ENCODE data around the gene VAC14.
"Not testable (repeated sequence)": the region's sequence is repeated elsewhere in the genome, so short reads cannot be mapped to it uniquely, and the experiment has no call there.

VAC14 gene

DNA sequence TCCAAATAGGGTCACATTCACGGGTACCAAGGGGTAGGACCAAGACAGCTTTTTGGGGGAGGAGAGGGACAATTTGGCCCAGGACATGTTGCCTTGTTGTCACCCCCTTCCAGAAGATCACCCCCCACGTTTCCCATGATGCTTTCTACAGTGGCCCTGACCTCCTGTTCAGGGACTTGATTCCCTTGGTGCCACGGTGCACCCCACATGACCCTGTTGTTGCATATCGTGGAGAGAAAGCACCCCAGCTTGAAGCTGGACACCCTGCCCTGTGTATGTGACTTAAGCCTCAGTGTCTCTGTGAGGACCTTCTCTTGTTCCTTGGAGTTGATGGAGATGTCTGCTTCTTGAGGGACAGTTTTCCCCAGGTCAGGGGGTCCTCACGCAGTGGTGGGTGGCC is 142.0 kb downstream of the VAC14 start:
- DNase-seq: no peak

DNA sequence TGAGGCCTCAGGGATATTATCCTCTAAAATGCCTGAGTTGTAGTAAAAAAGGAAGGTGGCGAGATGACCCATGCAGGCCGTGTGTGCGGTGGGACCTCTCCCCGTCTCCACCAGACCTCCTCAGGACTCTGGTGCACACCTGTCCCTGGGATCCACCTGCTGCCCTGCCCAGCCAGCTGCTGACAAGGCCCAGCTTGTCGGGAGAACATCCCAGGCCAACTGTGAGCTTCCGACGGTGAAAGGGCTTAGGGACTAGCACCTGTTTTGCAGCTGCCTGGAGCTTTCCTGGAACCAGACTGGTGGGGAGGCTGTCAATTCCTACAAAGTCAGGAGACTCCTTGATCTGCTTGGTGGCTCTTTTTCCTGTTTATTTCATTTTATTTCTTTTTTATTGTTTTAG is 143.0 kb downstream of the VAC14 start:
- no peak for DNase-seq

DNA sequence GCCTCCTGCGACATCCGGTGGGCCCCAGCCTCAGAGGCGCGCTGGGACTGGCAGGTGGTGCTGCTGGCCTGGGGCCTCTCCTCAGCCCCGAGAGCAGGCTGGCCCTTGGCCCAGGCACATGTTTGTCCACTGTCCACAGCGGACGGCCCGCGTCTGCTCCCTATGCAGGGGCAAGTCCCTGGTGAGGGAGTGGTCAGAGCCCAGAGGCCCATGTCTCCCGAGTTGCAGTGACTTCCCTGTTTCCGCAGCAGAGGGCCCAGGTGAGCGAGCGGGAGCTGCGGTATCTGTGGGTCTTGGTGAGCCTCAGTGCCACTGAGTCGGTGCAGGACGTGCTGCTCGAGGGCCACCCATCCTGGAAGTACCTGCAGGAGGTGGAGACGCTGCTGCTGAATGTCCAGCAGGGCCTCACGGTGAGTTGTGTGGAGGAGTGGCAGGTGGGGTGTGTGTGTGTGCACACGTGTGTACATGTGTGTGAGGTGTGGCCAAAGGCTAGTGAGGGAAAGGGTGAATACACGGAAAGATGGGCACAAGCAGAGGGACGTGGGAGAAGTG is 144.2 kb downstream of the VAC14 start:
- DNase-seq: no peak

DNA sequence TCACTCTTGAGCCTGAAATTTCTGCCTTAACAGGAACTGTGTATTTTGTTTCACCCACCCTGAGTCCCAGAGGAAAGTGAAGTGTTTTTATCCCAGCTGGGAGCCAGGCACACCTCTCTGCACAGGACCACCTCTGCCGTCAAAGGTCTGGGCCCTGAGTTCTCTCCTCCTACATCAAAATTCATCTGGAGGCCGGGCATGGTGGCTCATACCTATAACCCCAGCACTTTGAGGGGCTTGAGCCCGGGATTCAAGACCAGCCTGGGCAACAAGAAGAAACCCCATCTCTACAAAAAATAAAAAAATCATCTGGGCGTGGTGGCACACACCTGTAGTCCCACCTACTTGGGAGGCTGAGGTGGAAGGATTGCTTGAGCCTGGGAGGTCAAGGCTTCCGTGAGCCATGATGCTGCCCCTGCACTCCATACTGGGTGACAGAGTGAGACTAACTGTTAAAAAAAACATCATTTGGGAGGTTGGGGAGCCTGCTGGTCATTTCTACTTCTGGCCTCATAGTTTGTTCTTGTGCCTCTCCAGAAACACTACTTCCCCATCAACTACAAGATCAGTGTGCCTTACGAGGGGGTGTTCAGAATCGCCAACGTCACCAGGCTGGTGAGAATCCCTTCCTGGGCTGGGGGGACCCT is 144.8 kb downstream of the VAC14 start:
- DNase-seq: no peak

DNA sequence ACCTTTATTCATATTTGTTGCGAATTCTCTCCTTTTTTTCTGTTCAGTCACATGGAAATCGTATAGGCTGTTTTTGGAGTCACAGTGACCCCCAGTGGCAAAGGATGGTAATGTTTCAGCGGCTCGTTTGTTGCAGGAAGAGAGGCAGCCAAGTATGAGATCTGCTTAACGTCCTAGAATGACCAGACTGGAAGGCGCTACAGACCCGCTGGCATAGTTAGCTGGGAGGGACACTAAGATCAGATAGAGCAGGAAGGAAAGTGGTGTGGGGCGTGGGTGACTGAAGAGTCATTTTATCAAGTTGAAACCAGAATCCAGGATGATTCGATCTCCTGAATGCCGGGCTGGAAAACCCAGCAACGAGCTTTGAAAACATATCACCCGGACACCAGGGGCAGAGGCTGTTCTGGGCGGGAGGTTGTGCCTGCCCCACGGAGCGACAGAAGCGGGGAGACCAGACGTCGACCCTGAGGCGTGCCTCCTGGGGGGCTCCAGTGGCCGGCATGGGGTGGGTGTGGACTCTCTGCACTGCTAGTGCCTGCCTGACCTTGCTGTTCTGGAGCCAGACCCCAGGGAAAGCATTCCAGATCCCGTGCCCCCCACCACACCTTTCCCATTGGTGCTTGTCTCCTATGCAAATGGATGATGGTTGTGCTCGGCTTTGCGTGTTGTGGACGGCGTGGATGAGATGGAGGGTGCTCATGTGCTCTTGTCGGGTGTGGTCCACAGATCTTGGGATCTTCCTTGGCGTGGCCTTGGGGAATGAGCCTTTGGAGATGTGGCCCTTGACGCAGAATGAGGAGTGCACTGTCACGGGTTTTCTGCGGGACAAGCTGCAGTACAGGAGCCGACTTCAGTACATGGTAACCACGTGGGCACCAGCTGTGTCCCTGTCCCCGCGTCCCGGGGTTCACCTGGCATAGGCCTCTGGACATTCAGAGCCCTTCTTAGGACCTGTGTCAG is 146.9 kb downstream of the VAC14 start:
- peak; percentile 41 to 80 for DNase-seq

DNA sequence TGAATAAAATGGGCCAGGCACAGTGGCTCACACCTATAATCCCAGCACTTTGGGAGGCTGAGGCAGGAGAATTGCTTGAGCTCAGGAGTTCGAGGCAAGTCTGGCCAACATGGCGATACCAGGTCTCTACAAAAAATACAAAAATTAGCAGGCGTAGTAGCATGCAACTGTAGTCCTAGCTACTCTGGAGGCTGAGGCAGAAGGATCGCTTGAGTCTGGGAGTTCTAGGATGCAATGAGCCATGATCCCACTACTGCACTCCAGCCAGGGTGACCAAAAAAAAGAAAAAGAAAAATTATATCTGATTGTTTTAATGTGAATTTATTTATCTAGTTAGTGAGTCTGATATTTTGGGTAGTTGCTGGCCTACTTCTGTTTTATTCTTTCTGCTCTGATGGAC is 147.6 kb downstream of the VAC14 start:
- DNase-seq: no peak

DNA sequence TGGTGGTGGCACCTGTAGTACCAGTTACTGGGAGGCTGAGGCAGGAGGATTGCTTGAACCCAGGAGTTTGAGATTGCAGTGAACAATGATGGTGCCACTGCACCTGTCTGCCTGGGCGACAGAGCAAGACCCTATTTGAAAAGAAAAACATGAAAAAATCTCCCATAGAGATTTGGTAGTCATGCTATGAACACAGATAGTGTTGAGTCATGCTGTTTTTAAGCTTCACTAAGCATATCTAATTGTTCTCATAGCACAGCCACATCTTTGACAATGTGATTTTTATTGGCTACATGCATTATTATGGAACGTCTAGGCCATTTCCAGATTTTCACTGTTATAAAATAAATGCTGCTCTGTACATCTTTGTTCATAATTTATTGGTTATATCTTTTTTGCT is 148.6 kb downstream of the VAC14 start:
- DNase-seq: no peak

DNA sequence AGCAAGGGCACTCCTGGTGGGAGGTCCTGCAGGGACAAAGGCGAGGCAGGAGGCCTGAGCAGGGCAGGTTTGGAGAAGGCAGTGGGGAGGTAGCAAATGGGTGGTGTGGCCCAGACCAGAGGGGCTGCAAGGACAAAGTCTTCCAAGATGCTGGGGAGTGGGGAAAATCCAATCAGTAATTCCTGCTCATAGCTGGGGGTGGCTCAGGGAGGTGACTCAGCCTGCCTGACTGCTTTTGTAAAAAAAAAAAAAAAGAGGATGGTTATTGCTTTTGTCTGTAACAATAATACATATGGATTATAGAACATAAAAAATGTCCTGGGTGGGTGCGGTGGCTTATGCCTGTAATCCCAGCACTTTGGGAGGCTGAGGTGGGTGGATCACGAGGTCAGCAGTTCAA is 149.4 kb downstream of the VAC14 start:
- DNase-seq: no peak

DNA sequence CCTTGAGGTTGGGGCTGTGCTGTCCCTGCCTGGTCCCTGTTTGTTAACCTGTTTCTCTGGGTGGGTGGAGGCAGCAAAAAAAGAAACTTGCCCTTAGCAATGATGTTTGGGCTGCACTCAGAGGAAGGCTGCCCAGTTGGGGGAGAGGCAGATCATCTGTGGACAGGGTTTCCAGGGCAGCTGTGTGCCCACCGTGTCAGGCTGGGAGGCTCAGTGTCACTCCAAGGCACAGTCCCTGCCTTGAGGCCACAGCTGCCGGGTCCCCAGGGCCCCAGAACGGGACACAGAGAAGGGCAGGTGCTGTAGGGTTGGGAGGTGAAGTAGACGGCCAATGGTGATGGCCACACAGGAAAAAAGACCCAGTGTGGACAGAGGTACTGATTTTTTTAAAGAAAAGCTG is 150.7 kb downstream of the VAC14 start:
- no peak for DNase-seq

DNA sequence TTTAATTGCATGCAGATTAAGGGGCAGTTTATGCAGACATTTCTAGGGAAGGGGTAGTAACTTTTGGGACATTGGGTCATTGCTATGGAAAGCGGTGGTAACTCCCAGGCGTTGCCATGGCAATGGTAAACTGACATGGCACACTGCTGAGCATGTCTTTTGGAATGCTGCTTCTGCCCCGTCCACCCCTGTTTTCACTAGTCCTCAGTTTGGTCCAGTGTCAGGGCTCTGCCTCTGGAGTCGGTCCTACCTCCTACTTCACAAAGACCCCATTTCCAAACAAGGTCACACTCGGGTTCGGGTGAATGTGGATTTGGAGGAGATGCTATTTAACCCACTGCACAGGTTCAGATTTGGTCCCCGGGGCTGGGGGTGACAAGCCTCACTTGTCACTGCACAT is 151.7 kb downstream of the VAC14 start:
- DNase-seq: no peak

DNA sequence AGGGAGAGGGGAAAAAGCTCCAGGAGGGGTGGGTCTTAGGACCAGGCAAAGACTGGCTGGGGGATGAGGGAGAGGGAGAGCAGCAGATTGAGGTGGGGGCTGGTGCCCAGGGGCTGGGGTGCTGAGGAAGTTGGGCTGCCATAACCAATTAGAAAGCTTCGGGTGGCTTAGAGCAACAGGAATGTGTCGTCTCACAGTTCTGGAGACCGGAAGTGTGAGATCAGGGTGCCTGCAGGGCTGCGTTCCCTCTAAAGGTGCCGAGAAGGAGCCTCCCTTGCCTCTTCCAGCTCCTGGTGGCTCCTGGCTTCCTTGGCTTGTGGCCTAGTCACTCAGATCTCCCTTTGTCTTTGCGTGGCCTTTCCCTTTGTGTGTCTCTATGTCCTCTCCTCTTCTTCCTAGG is 152.4 kb downstream of the VAC14 start:
- no peak for DNase-seq

DNA sequence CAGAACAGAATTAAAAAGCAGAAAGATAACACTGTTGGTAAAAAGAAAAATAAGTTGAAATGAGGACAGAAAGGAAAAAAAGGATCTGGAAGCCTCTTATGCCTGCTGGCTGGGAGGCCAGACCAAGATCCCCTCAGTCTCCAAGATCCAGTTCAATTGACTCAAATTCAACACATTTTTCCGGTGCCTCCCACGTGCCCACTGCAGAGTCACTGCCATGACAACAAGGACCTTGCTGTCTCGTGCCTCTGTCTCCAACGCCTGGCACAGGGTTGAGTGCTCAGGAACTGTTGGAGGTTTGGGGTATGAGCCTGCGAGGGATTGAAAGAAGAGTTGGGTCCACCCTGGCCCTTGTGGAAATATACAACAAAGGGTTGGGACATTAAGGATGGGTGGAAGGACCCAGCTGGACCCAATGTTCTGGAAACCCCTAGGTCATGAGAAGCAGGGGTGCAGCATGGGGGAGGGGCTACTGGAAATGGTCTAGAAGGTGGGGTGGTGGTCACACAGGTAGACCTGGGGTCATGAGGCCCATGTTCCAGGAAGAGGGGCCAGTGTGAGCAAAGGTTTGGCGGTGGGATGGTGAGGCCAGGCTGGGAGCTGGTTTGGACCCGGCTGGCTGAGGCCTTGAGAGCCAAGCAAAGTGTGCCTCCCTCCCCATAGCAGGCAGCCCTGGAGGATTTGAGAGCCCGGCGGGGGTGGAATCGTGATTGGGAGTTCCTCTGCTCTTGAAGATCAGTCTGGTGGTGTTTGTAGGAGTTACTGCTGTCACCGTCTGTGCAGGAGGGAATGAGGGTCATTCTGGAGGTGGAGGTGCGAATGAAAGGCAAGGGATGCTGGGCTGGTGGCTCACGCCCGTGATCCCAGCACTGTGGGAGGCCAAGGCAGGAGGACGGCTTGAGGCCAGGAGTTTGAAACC is 153.3 kb downstream of the VAC14 start:
- DNase-seq: no peak

DNA sequence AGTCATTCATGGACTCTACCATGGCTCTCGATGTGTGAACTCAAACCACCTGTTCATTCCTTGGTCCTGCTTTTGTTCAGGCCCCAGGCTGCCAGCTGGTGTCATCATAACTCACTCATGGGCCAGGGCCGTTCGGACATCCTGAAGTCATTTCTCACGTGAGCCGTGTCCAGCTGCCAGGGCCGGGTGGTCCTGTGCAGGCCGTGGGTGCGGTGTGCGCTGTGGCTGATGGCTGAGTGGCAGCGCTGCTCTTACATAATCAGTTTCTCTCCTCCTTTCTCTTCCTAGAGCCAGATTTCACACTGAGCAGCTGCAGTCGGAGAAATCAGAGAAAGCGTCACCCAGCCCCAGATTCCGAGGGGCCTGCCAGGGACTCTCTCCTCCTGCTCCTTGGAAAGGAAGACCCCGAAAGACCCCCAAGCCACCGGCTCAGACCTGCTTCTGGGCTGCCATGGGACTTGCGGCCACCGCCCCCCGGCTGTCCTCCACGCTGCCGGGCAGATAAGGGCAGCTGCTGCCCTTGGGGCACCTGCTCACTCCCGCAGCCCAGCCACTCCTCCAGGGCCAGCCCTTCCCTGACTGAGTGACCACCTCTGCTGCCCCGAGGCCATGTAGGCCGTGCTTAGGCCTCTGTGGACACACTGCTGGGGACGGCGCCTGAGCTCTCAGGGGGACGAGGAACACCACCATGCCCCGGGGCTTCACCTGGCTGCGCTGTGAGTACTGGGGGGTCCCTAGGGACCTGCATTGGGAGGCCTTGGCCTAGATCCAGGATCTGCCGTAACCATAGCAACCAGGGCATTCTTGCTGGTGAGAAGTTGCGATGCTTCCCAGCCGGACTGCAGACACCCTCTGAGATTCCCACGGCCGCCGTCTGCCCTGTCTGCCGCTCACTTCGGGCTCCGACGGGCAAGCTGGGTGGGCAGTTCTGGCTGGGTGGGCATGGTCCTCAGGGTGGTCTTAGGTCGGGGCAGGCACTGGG is 154.4 kb downstream of the VAC14 start, which contains the start of gene IL34:
TSS of gene IL34 (plus strand) at position 300 of the 982 bp plus-strand sequence. CDS start at position 689, 389 bp downstream.
- DNase-seq: no peak

DNA sequence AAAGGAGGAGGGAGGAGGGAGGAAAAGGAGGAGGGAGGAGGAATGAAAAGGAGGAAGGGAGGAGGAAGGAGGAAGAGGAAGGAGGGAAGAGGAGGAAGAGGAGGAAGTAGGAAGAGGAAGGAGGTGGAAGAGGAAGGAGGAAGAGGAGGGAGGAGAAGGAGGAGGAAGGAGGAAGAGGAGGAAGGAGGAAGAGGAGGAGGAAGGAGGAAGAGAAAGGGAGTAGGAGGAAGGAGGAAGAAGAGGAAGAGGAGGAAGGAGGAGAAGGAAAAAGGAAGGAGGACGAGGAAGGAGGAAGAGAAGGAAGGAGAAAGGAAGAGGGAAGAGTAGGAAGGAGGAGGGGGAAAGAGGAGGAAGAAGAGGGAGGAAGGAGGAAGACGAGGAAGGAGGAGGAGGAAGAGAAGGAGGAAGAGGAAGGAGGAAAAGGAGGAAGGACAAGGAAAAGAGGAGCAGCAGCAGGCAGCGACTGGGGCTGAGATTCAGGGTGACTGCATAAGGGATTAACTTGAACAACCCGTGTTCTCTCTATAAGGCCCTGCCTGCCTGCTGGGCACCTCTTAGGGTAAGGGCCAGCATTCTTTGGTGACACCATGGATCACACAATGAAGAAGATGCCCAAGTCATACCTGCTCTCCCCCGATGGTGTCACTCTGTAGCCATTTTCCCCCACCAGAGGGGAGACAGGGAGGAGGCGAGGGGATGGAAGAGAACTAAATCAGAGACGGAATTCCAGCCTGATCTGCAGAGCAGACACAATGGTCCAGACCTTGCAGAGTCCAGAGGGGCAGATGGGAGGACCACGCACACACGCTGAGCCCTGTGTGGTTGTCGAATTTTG is 156.0 kb downstream of the VAC14 start:
- DNase-seq: no peak

DNA sequence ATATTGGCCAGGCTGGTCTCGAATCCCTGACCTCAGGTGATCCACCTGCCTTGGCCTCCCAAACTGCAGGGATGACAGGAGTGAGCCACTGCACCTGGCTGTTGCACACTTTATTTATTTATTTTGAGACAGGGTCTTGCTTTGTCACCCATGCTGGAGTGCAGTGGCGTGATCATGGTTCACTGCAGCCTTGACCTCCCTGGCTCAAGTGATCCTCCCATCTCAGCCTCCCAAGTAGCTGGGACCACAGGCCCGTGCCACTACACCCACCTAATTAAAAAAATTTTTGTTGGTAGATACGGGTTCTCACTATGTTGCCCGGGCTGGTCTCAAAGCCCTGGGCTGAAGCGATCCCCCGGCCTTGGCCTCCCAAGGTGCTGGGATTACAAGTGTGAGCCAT is 157.7 kb downstream of the VAC14 start:
- not testable (repeated sequence) for DNase-seq

DNA sequence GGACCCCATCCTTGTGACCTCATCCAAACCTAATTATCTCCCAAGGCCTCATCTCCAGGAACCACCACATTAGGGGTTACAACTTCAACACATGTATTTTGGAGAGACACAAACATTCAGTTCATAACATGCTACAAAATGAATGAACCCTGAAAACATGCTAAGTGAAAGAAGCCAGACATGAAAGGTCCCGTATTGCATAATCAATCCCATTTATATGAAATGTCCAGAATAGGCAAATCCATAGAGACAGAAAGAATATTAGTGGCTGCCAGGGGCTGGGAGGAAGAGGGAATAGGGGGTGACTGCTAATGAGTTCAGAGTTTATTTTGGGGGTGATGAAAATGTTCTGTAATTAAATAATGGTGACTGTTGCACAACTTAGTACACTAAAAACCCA is 158.3 kb downstream of the VAC14 start:
- no peak for DNase-seq

DNA sequence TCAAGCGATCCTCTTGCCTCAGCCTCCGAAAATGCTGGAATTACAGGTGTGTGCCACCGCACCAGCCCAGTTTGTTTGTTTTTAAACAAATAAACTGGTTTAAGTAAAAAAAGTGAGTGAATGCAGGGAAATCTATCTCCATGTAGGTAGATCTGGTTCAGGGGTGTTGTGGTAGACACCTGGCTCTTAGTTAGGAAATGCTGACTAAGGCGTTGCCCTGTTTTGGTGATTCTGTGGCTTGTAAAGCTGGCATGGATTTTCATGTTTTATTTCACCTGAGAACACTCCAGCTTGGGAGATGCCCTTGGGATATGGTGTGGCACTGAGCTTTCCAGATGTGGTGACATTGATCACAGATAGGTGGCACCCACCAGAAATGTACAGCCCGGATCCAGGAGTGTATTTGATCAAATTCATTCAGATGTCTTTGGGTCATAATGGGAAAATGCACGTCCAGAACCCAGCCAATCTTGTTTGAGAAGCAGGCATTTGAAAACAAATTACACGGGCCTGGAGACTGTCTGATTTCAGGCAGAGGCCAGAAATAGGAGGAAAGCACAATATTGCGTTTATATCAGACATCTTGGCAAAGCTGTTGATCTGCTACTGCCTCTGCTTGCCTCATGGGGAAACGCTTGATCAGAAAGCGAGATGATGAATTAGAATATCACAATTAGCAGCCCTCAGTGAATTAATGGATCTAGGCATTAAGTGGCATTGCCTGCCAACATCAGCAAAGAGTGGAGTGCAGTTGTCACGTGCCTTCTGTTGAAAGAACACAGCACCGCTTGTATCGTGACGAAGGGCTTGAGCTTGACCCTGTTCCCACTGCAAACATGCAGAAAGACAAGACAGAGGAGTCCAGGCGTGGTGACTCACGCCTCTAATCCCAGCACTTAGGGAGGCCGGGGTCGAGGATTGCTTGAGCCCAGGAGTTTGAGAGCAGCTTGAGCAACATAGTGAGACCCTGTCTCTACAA is 161.9 kb downstream of the VAC14 start:
- DNase-seq: no peak

Measured in SW 1271 (cell line).